ENCODE results near the gene HDAC9.

Gene HDAC9

GRCh38 chr7:18874880-18875279, 379.3 kb downstream of the HDAC9 start:
- DNase-seq (ENCODE audit: low read depth in 1 of 2, low spot score in 1 of 2) = no peak

- no peak for DNase-seq (ENCODE audit: low read depth in 1 of 2, low spot score in 1 of 2)
Measured at GRCh38 chr7:18877874-18878273, 382.3 kb downstream of the HDAC9 start.

DNA sequence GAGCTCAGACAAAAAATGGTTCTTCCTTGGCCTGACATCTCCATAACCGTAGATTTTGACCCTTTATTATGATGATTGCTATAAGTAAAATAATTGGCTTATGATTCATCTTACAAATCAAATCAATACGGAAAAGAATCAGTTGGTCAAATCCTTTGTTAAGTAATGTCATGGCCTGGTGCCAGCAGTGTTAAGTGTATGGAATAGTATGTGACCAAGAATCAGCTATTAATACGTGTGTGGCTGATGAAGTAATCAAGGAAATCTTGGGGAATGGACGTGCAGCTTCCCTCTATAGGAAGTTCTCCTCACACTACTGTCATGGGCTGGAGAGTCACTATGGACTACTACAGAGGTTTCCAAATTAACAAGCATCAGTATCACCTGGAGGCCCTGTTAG, 391.3 kb downstream of the HDAC9 start:
- DNase-seq (ENCODE audit: low read depth in 1 of 2, low spot score in 1 of 2) = no peak

DNA sequence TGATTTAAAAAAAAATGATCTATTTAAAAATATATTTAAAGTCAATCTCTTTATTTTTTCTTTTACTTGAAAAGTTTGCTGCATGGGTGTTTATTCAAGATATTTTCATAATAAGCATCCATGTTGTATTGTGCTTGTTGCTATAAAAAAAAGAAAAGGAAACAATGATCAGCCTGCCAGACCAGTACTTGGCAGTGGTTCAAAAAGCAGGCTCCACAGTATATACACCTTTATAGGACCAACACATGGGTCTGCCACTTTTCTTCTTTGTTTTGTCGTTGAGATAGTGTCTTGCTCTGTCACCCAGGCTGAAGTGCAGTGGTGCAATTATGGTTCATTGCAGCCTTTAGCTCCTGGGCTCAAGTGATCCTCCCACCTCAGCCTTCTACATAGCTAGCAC, 393.9 kb downstream of the HDAC9 start:
- DNase-seq (ENCODE audit: low read depth in 1 of 2, low spot score in 1 of 2) = no peak

DNA sequence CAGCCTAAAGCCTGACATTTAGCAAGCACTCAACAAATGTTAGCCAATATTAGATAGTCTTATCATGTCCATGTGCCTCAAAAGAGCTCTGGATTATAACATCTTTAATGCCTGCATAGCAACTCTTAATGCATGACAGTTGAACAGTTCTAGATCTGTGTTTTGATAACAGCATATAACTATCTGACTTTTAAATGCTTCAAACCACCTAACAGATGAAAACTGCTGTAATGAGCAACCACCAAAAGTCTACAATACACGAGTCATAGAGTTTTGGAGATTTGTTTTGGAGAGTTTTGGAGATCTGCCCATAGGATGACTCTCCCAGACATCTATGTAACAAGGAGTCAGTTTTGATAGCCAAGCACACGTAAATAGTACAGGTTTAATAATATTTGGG, 394.6 kb downstream of the HDAC9 start:
- DNase-seq (ENCODE audit: low read depth in 1 of 2, low spot score in 1 of 2) = no peak

GRCh38 chr7:18890885-18891621, 395.5 kb downstream of the HDAC9 start:
- DNase-seq (ENCODE audit: low read depth in 1 of 2, low spot score in 1 of 2) = no peak

GRCh38 chr7:18893156-18893555, 397.6 kb downstream of the HDAC9 start:
- no peak for DNase-seq (ENCODE audit: low read depth in 1 of 2, low spot score in 1 of 2)

DNA sequence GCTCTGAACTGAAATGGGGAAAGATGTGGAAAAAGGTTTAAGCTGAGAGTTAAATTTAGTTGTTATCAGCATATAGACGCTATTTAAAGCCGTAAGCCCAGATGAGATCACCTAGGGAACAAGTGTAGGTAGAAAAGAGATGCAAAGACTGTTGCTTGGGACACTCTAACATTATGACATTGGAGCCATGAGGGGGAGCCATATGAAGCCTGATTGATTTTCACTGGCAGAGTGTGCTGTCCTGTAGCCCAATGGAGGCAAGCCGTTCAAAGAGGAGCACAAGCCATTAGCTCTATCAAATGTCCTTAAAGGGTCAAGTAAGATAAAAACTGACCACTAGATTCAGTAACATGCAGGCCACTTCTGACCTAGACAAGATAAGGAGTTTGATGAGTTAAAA, 398.6 kb downstream of the HDAC9 start:
- DNase-seq (ENCODE audit: low read depth in 1 of 2, low spot score in 1 of 2) = no peak

- DNase-seq (ENCODE audit: low read depth in 1 of 2, low spot score in 1 of 2) = no peak
Measured at GRCh38 chr7:18895456-18895855, 399.9 kb downstream of the HDAC9 start.

DNA sequence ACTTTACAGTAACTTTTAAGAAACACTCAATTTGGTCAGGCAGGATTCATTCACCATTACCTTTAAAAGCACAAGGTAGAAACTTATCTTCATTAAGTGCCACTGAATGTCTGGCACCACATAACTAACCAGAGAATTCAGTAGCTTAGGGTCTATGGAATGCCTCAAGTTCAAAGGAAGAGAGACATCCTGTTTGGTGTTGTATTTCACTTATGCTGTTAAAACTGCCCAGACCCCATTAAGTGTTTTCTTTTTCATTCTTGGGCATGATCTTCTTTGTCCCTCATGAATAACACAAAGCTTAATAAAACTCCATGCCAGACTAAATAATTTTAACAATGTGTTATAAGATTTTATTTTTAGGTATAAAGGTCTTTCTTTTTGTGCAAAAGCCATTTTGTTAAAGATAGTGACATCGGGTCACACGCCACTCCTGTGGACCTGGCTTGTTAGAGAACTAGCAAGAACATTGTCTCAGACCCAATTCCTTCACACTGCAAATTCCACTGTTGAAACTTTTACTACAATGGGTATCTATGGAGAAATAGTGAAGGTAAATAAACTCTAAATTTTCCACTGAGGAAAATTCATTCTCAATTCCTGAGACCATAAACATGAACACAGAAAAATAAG, 400.9 kb downstream of the HDAC9 start:
- no peak for DNase-seq (ENCODE audit: low read depth in 1 of 2, low spot score in 1 of 2)

GRCh38 chr7:18900236-18900635, 404.7 kb downstream of the HDAC9 start:
- no peak for DNase-seq (ENCODE audit: low read depth in 1 of 2, low spot score in 1 of 2)

DNA sequence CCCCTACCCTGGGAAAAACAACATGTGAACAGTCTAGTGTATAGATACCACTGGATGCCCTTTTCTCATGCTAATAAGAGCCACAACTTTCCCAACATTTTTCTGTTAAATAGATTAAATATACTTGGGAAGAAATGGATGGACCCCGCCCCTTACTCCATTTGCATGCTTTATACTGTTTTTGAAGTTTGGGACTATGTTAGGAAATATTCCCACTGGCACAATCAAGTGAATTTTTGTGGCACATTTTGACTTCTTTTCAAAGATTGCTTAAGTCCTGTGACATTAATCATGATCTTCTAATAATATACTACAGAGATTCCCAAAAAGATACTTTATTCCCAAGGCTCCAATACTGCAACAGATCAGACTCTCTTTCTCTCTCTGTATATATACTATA, 405.3 kb downstream of the HDAC9 start:
- DNase-seq (ENCODE audit: low read depth in 1 of 2, low spot score in 1 of 2) = no peak

DNA sequence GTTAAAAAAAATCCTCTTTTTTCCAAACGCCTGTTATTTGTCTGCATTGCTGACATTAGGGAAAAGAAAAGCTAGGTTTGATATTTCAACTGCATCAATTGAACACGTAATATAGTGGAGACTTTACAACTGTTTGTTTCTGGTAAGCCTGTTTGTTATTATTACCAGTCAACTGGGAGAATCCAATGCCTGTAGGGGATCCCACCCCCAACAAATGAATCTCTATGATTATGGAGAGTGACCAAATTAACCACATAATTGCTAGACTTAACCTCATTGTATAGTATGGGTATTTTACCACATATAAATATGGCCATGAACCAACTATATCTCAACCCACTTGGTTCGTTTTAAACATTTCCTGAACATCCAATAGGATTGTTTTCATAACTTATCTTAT, 405.8 kb downstream of the HDAC9 start:
- DNase-seq (ENCODE audit: low read depth in 1 of 2, low spot score in 1 of 2) = no peak

DNA sequence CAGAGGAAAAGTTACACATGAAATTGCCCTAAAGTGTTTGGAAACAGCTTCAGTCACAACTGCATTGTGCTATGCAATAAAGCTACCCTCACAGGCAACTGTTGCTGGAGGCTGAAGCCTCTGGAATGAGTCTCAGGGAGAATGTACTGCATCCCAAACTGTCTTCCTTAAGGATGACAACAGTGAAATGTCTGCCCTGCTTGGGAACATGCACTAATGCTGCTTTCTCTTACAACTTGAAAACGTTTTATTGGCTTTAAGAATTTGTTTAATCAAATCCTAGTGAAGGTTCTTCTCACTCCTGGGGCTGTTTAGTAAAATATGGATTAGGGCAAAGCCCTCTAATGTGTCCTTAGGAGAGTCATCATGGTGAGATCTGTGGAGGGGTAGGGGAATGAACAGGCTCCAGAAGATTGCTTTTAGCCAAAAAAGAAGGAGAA, 406.5 kb downstream of the HDAC9 start:
- no peak for DNase-seq (ENCODE audit: low read depth in 1 of 2, low spot score in 1 of 2)

DNA sequence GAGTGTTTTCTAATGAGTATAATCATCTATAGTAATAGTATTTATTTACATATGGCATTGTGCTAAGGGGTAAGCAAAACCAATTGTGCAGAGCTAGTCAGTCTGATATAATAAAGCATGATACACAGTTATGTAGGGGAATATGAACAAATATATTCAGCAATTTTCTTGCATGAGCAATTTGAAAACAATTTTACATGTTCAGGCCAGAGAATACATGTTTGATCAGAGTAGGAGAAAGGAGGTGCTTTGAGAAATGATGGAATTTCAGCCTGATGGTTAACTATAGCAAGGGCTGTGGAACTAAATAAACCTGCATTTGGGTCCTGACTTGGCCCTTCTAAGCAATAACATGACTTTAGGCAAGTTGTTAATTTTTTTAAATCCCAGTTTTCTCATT, 407.3 kb downstream of the HDAC9 start:
- no peak for DNase-seq (ENCODE audit: low read depth in 1 of 2, low spot score in 1 of 2)

- no peak for DNase-seq (ENCODE audit: low read depth in 1 of 2, low spot score in 1 of 2)
Measured at GRCh38 chr7:18903695-18904094, 408.1 kb downstream of the HDAC9 start.

DNA sequence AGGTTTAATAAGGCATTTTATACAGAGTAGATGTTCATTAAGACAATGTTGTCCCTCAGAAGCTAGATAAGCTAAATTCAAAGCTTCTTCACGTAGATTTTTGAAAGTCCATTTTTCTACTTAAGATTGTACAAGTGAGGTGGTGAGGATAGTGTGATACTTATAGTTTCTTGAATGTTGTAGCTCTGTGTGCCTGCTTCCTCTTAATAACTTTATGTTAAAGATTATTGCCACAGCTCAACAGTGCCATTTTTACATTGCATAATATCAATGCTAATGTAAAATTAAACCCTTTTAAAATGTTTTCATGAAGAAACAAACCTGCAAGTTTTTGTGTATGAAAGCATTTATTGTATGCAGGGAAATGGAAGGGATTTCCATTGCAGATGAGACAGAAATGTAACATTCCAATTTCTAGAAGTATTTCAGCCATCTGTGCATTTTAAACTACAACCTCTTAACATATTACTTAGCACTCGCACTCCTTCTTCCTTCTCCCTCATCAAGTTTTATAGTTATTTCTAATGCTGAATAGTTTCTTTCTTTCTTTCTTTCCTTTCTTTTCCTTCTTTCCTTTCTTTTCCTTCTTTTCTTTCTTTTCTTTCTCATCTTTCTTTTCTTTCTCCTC, 409.9 kb downstream of the HDAC9 start:
- DNase-seq (ENCODE audit: low read depth in 1 of 2, low spot score in 1 of 2) = no peak

GRCh38 chr7:18906901-18907300, 411.4 kb downstream of the HDAC9 start:
- no peak for DNase-seq (ENCODE audit: low read depth in 1 of 2, low spot score in 1 of 2)

DNA sequence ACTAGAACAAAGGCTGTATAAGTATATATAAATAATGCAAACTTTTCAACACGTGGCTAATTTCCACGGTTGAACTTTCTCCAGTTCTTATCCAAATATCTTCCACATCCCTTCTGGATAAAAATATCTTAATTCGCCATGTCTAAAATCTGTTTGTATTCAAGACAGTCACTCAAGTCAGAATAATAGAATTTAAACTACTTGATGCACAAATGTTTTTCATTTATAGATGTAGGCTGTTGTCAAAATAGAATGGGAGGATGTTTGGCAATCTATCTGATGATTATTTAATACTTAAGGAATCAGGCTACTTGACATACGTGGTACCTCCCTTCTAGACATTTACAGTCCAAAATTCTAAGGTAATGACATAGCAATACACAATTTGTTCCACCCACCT, 417.6 kb downstream of the HDAC9 start:
- DNase-seq (ENCODE audit: low read depth in 1 of 2, low spot score in 1 of 2) = no peak

DNA sequence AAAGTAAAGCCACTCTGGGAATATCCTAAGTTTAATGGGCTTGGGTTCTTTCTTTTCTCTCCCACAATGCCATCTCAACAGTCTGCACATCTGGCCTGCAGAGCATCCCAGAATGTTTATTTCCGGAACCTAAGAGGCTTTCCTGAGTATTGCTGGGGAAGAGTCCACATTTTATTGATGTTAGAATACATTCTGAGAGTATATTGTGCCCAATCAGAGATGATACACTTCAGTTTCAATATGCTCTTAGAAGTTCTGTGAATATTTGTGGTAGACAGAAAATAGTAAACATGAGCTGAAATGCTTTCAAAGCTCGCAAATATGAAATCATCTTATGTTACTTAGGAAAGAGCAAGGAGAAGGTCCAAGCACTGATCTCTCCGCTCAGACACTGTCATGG, 421.3 kb downstream of the HDAC9 start:
- DNase-seq (ENCODE audit: low read depth in 1 of 2, low spot score in 1 of 2) = no peak

GRCh38 chr7:18927134-18927533, 431.6 kb downstream of the HDAC9 start:
- DNase-seq (ENCODE audit: low read depth in 1 of 2, low spot score in 1 of 2) = no peak

GRCh38 chr7:18936265-18936664, 440.7 kb downstream of the HDAC9 start:
- no peak for DNase-seq (ENCODE audit: low read depth in 1 of 2, low spot score in 1 of 2)
